Heart left ventricle (tissue), 16 donors: ENCODE results near the gene OR10A4. TPM values are rescaled to one million over a fixed set of nuclear protein-coding genes. Genes with fewer than 3 reads are reported as not detected.
"Not testable (repeated sequence)": the region's sequence is repeated elsewhere in the genome, so short reads cannot be mapped to it uniquely, and the experiment has no call there.

Experiments used
- ATAC-seq, 4 donors: fragments of 200-7000 bp; cut with Tn5 transposase; one replicate each; pipeline ENCODE4 v1.9.1; 2020 to 2022; ENCODE audit warnings: moderate library complexity in 4 of 4, mild to moderate bottlenecking in 3 of 4, moderate number of reproducible peaks in 1 of 4
- DNase-seq, 5 donors: peaks; one replicate each; pipeline ENCODE4 v3.0.0-alpha.2; 2020
- H3K27ac ChIP-seq, 12 donors: fragments of 200-600 bp; sonication (generic) in 4 of 12; one replicate each; pipeline versions ENCODE4 v1.5.0 to v1.8.0; 2016 to 2022; ENCODE audit warnings: mild to moderate bottlenecking in 2 of 12
- H3K27me3 ChIP-seq, 9 donors: fragments of 200-600 bp; sonication (generic) in 2 of 9; one replicate each; pipeline versions ENCODE4 v1.5.1 to v1.8.0; 2016 to 2022; ENCODE audit warnings: mild to moderate bottlenecking in 3 of 9
- H3K36me3 ChIP-seq, 9 donors: fragments of 200-600 bp; sonication (generic) in 2 of 9; one replicate each; pipeline versions ENCODE4 v1.5.0 to v1.8.0; 2018 to 2022; ENCODE audit warnings: mild to moderate bottlenecking in 2 of 9
- H3K4me1 ChIP-seq, 12 donors: fragments of 200-600 bp; sonication (generic) in 4 of 12; one replicate each; pipeline versions ENCODE4 v1.5.0 to v1.8.0; 2016 to 2022; ENCODE audit warnings: mild to moderate bottlenecking in 3 of 12
- H3K4me3 ChIP-seq, 12 donors: fragments of 200-600 bp; sonication (generic) in 4 of 12; one replicate each; pipeline versions ENCODE4 v1.5.0 to v1.8.0; 2017 to 2022; ENCODE audit warnings: mild to moderate bottlenecking in 9 of 12, moderate library complexity in 4 of 12
- H3K9me3 ChIP-seq, 12 donors: fragments of 200-600 bp; sonication (generic) in 4 of 12; one replicate each; pipeline versions ENCODE4 v1.5.0 to v1.8.0; 2016 to 2022; ENCODE audit warnings: mild to moderate bottlenecking in 1 of 12
- POLR2A ChIP-seq, 2 donors: fragments of 450-650 bp; IDR thresholded peaks; one replicate each; pipeline ENCODE4 v1.6.1; 2017; ENCODE audit warnings: antibody characterized with exemption in 2 of 2, mild to moderate bottlenecking in 2 of 2, moderate library complexity in 2 of 2
- WGBS, 4 donors: extraction: QIAGEN DNeasy Blood & Tissue Kit in 2 of 4; methylation state at CpG; one replicate each; pipeline versions ENCODE4 v1.1.5 to v1.1.7; 2013 to 2018; 5-methylcytosine and 5-hydroxymethylcytosine counted together
- intact Hi-C, 10 donors: fragments of 100-400 bp; cut with DNase I; formaldehyde crosslinking; loops; one replicate each; pipeline versions ENCODE4 v1.11.1 to v1.14.2; 2022
- polyA plus RNA-seq, 2 donors: library from polyadenylated mRNA; stranded (reverse); fragments of 200-250 nt; gene quantifications; one replicate each; pipeline ENCODE4 v1.2.3, GENCODE V29; 2013
- total RNA-seq, 9 donors: library from RNA; depleted of rRNA in 2 of 9; stranded (reverse); fragments of >200 nt in 2 of 9; fragmentation: NEBNext Ultra II Directional in 3 of 9; extraction: Animal tissue kit (Norgen Biotek cat#: 25700) in 3 of 9; gene quantifications; one replicate each; pipeline versions ENCODE4 v1.1.0 to v1.2.4, GENCODE V29; 2016 to 2023
- TF ChIP-seq, protein P1 (sequence below), 12 donors: fragments of 200-600 bp; sonication (generic) in 4 of 12; IDR thresholded peaks; one replicate each; pipeline versions ENCODE4 v1.5.0 to v1.8.0; 2018 to 2022; ENCODE audit warnings: antibody characterized with exemption in 12 of 12, mild to moderate bottlenecking in 5 of 12
- donor health status: ischemic (EF 13 %, LVEDD 7.1; RV severe dilation, severe dysfunction).
- donor health status: healthy with polysubstance abuse.
- donor health status: DM: no; HTN: yes; CAD: no.
- donor health status: DM: no; HTN: no; CAD: no.
- donor health status: ischemic (EF 25% LVEDD 6.9; RV normal size, moderate dysfunction).
- donor health status: ischemic (EF 25% LVEDD 5.7; RV mildly dilated, moderate dysfunction).
- donor health status: healthy.
- donor health status: DM: yes; HTN: yes; CAD: no.
- donor health status: ischemic (EF 35%, LVEDD 5.7; RV mildly dilated, moderate dysfunction).
- donor health status: nonischemic (EF 11% LVEDD 7.7; RV severe dilation, severe dysfunction).
- donor health status: DM: yes; HTN: yes; CAD: no.
- donor health status: PGD.
- donor health status: ischemic (EF 29% LVEDD 5.4; RV normal size, mild dysfunction).
- donor health status: nonischemic (EF 23%, LVEDD 6.1; RV moderate dilation, normal function).

The OR10A4 gene
- total and polyA plus RNA-seq, 11 donors = not detected

DNA sequence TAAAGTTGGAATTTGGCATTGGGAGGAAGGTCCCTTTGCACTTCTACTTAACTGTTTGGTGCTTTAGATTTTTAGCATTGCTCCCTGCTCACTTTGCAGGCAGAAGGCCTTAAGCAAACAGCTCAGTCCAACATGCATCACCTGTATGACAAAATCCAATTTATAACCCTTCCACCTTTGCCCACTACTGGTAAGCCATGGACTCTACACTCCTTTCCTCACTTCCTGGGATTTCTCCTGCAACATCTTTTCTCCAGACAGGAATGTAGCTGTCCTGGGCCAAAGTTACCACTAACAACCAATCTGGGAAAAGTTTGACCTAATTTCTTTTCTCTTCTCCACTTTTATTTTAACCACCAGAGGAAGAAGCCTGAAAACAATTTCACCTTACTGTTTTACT, 17.7 kb downstream of the OR10A4 start:
- H3K4me1 ChIP-seq = no peaks in the 10 kb centered on the region
- no peak overlapping the region for H3K4me3 ChIP-seq
- no peaks in the 10 kb centered on the region for H3K36me3 ChIP-seq
- peaks cover 0 to 2% (median 0%) of the 10 kb centered on the region in 12 donors for H3K9me3 ChIP-seq
- no peak for TF ChIP-seq POLR2A (IDR thresholded peaks at IDR 0.05)
- TF ChIP-seq, protein P1, sequence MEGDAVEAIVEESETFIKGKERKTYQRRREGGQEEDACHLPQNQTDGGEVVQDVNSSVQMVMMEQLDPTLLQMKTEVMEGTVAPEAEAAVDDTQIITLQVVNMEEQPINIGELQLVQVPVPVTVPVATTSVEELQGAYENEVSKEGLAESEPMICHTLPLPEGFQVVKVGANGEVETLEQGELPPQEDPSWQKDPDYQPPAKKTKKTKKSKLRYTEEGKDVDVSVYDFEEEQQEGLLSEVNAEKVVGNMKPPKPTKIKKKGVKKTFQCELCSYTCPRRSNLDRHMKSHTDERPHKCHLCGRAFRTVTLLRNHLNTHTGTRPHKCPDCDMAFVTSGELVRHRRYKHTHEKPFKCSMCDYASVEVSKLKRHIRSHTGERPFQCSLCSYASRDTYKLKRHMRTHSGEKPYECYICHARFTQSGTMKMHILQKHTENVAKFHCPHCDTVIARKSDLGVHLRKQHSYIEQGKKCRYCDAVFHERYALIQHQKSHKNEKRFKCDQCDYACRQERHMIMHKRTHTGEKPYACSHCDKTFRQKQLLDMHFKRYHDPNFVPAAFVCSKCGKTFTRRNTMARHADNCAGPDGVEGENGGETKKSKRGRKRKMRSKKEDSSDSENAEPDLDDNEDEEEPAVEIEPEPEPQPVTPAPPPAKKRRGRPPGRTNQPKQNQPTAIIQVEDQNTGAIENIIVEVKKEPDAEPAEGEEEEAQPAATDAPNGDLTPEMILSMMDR (IDR thresholded peaks at IDR 0.05) = no peak
- ATAC-seq (no peak), DNase-seq (no peak)
- intact Hi-C loops = no loop called here
- no peak overlapping the region for H3K27ac ChIP-seq
- no peaks in the 10 kb centered on the region for H3K27me3 ChIP-seq

DNA sequence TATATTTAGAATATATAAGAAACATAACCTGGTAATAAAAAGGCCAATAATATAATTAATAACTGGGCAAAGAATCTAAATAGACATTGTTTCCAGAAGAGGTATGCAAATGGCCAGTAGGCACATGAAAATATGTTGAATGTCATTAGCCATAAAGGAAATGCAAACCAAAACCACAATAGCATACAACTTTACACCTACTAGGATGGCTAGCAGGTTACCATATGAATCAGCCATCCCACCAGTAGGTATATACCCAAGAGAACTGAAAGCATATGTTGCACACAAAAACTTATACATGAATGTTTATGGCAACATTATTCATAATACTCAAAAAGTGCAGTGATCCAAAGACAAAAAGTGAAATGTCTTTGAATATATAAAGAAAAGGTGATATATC, 18.6 kb downstream of the OR10A4 start:
- H3K9me3 ChIP-seq = no peaks in the 10 kb centered on the region

DNA sequence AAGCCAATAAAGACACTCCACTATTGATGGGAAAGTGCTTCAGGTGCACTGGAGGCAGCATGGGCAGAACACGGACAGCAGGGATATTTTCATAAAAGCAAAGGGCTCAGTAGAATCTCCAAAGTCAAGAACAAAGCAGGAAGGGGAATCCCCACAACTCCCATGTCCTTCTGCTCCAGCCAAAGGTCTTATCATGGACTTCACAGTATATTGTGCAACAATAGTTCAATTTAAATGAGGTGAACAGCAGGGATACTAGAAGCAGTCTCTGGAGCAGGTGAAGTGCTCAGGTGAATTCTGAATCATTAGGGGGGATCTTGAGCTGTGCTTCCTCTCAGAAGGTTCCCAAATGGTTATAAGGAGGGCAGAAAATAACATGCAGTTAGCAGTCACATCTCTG, 22.5 kb downstream of the OR10A4 start:
- 42 to 83% (median 55%) methylated on average over 1 of the region's 1 CpG for WGBS, 4 donors
- DNase-seq (no peak), ATAC-seq (no peak)
- intact Hi-C loops = no loop called here
- Histone ChIP-seq H3K4me1 (no peaks in the 10 kb centered on the region), H3K27me3 (no peaks in the 10 kb centered on the region), H3K9me3 (no peaks in the 10 kb centered on the region), H3K36me3 (no peaks in the 10 kb centered on the region), H3K27ac (no peak overlapping the region), H3K4me3 (no peak overlapping the region)
- TF ChIP-seq POLR2A (IDR thresholded peaks at IDR 0.05) = no peak
- TF ChIP-seq, protein P1 (IDR thresholded peaks at IDR 0.05) = no peak

More for the DNA sequence above, 18.6 kb downstream of the OR10A4 start:
- Histone ChIP-seq H3K27me3 (no peaks in the 10 kb centered on the region), H3K27ac (no peak overlapping the region), H3K4me3 (no peak overlapping the region), H3K36me3 (no peaks in the 10 kb centered on the region), H3K4me1 (no peaks in the 10 kb centered on the region)
- TF ChIP-seq, protein P1 (IDR thresholded peaks at IDR 0.05) = no peak
- TF ChIP-seq POLR2A (IDR thresholded peaks at IDR 0.05) = no peak
- no peak for ATAC-seq
- intact Hi-C loops = no loop called here
- no peak for DNase-seq

DNA sequence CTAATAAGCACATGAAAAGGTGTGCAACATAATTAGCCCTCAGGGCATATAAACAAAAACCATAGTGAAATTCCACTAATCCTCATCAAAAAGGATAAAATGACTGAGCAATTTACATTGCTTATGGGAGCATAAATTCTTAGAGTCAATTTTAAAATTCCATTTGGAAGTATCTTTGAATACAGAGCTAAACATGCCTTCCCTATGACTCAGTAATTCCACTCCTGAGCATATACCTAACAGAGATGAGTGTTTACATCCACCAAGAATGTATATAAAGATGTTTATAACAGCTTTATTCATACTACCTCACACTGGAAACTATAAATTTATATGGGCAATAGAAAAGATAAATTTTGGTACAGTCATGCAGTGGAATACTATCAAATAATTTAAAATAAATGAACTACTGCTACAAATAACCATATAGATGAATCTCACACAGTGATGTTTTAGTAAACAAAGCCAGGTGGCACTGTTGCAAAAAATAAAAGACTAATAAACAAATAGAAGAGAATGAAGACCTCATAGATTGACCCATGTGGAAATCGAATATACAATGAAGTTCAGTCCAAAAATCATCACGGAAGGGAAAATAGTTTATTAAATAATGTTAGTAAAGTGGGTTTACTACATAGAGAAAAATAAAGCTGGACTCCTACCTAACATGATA, 24.0 kb downstream of the OR10A4 start:
- no peak for DNase-seq
- ATAC-seq = no peak
- no peaks in the 10 kb centered on the region for H3K4me1 ChIP-seq
- H3K36me3 ChIP-seq = no peaks in the 10 kb centered on the region
- no peak overlapping the region for H3K4me3 ChIP-seq
- 46 to 68% (median 60%) methylated on average over 2 of the region's 2 CpGs for WGBS, 4 donors
- no peak overlapping the region for H3K27ac ChIP-seq
- intact Hi-C loops = no loop called here
- no peaks in the 10 kb centered on the region for H3K9me3 ChIP-seq
- TF ChIP-seq, protein P1 (IDR thresholded peaks at IDR 0.05) = no peak
- TF ChIP-seq POLR2A (IDR thresholded peaks at IDR 0.05) = no peak
- no peaks in the 10 kb centered on the region for H3K27me3 ChIP-seq

DNA sequence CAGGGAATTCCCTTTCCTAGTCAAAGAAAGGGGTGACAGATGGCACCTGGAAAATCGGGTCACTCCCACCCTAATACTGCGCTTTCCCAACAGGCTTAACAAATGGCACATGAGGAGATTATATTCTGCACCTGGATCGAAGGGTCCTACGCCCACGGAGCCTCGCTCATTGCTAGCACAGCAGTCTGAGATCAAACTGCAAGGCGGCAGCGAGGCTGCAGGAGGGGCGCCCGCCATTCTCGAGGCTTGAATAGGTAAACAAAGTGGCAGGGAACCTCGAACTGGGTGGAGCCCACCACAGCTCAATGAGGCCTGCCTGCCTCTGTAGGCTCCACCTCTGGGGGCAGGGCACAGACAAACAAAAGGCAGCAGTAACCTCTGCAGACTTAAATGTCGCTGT, 28.4 kb downstream of the OR10A4 start:
- intact Hi-C loops, ATAC-seq, H3K27ac ChIP-seq, DNase-seq, H3K27me3 ChIP-seq, H3K36me3 ChIP-seq, H3K4me3 ChIP-seq, H3K4me1 ChIP-seq, H3K9me3 ChIP-seq: not testable (repeated sequence)
- 80 to 94% (median 87%) methylated on average over 13 of the region's 13 CpGs for WGBS, 4 donors
